Loucy (cell line): ENCODE results near the gene OSBPL7.

Source experiments
- EZH2phosphoT487 ChIP-seq: fragments of 200-600 bp; IDR thresholded peaks from 2 replicates; pipeline ENCODE4 v1.6.1; 2018; ENCODE audit warnings: antibody characterized with exemption, mild to moderate bottlenecking, moderate library complexity, borderline replicate concordance
- TF ChIP-seq, protein P1 (sequence below): fragments of 200-600 bp; sonication (generic); conservative IDR thresholded peaks from 2 replicates; pipeline ENCODE4 v1.5.1; 2014; ENCODE audit warnings: mild to moderate bottlenecking, antibody characterized with exemption, low read length

DNA sequence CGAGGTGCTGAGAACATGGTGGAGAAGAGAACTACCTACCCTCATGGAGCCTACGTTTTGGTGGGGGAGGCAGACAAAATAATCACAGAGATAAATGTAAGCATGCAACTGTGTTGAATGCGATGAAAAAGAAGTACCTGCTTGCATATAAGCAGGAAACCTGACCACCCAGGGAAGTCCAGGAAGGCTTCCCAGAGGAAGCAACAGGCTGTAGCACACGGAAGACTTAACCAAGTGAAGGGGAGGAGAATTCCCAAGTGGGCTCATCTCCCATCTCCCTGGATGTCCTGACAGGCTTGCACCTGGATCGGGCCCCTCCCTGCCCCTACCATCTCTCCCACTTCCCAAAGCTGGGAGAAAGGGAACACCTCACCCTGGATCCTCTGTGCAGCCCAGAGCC, 17.5 kb upstream of the OSBPL7 start:
- TF ChIP-seq, protein P1, sequence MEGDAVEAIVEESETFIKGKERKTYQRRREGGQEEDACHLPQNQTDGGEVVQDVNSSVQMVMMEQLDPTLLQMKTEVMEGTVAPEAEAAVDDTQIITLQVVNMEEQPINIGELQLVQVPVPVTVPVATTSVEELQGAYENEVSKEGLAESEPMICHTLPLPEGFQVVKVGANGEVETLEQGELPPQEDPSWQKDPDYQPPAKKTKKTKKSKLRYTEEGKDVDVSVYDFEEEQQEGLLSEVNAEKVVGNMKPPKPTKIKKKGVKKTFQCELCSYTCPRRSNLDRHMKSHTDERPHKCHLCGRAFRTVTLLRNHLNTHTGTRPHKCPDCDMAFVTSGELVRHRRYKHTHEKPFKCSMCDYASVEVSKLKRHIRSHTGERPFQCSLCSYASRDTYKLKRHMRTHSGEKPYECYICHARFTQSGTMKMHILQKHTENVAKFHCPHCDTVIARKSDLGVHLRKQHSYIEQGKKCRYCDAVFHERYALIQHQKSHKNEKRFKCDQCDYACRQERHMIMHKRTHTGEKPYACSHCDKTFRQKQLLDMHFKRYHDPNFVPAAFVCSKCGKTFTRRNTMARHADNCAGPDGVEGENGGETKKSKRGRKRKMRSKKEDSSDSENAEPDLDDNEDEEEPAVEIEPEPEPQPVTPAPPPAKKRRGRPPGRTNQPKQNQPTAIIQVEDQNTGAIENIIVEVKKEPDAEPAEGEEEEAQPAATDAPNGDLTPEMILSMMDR: no peak
- no peak for TF ChIP-seq EZH2phosphoT487
